A673 (cell line): ENCODE measurements around the gene P4HTM. TPM values are rescaled to one million over a fixed set of nuclear protein-coding genes. Genes with fewer than 3 reads are reported as not detected.

Source experiments
- BruUV-seq: library from RNA; stranded (reverse); fragments of 400-500 nt; replicated peaks from 2 replicates; lab custom pipeline; 2021; lab: Mats Ljungman, UMichigan
- CTCF ChIA-PET: fragments of 300-600 bp; sonication (Branson Sonifier 250); formaldehyde crosslinking; loops from one replicate; lab custom pipeline; 2022; ENCODE audit warnings: antibody characterized with exemption; lab: Charles Lee
- POLR2A ChIA-PET: fragments of 300-600 bp; sonication (Branson Sonifier 250); formaldehyde crosslinking; loops from one replicate; lab custom pipeline; 2022; ENCODE audit warnings: antibody characterized with exemption; ENCODE audit not compliant: low non-redundant PET; lab: Charles Lee
- DNase-seq: peaks from one replicate; pipeline ENCODE4 v3.0.0-alpha.2; 2015; ENCODE audit warnings: low spot score
- H3K27ac ChIP-seq: fragments of 200-600 bp; sonication (generic); 2 replicates; pipeline ENCODE4 v1.5.1; 2016; ENCODE audit warnings: mixed run types, low read depth, mild to moderate bottlenecking, mixed read lengths, antibody characterized with exemption, low read length; ENCODE audit not compliant: poor library complexity, severe bottlenecking
- H3K27me3 ChIP-seq: fragments of 200-600 bp; sonication (generic); replicated peaks from 2 replicates; pipeline ENCODE4 v1.6.1; 2017; ENCODE audit warnings: mixed run types, low read depth, mild to moderate bottlenecking, mixed read lengths, antibody characterized with exemption, low read length; ENCODE audit not compliant: insufficient read depth, poor library complexity
- H3K36me3 ChIP-seq: fragments of 200-600 bp; sonication (generic); 2 replicates; pipeline ENCODE4 v1.6.1; 2016; ENCODE audit warnings: mixed run types, mild to moderate bottlenecking, mixed read lengths, antibody characterized with exemption, low read length; ENCODE audit not compliant: insufficient read depth, poor library complexity, severe bottlenecking
- H3K4me1 ChIP-seq: fragments of 200-600 bp; sonication (generic); 2 replicates; pipeline ENCODE4 v1.6.1; 2017; ENCODE audit warnings: mixed run types, mild to moderate bottlenecking, mixed read lengths, antibody characterized with exemption, low read length; ENCODE audit not compliant: insufficient read depth, poor library complexity, severe bottlenecking
- H3K4me3 ChIP-seq: fragments of 200-600 bp; sonication (generic); 2 replicates; pipeline ENCODE4 v1.5.1; 2016; ENCODE audit warnings: low read depth, mixed run types, mild to moderate bottlenecking, mixed read lengths, low read length; ENCODE audit not compliant: poor library complexity, severe bottlenecking
- H3K9me3 ChIP-seq: fragments of 200-600 bp; sonication (generic); 2 replicates; pipeline ENCODE4 v1.6.1; 2016; ENCODE audit warnings: mixed run types, low read depth, mild to moderate bottlenecking, mixed read lengths, antibody characterized with exemption, low read length; ENCODE audit not compliant: poor library complexity, severe bottlenecking
- EZH2 ChIP-seq: fragments of 200-600 bp; sonication (generic); IDR thresholded peaks from 2 replicates; pipeline ENCODE4 v1.6.1; 2017; ENCODE audit warnings: borderline replicate concordance, low read depth, mild to moderate bottlenecking, mixed read lengths, antibody characterized with exemption, low read length; ENCODE audit not compliant: poor library complexity, severe bottlenecking
- intact Hi-C: fragments of 100-400 bp; cut with micrococcal nuclease; formaldehyde crosslinking; loops from one replicate; pipeline ENCODE4 v1.10.0; 2022; ENCODE audit not compliant: unreplicated experiment
- total RNA-seq: library from RNA; stranded (reverse); gene quantifications from 2 replicates; pipeline ENCODE4 v1.2.3, GENCODE V29; 2021
- TF ChIP-seq, protein P1 (sequence below): fragments of 300-800, 200-600 bp; sonication (generic); conservative IDR thresholded peaks from 2 replicates; pipeline ENCODE4 v1.5.1; 2017; ENCODE audit warnings: low read depth, mild to moderate bottlenecking, antibody characterized with exemption, low read length, moderate library complexity, mixed read lengths

Gene P4HTM
- total RNA-seq, 1 experiment from 2014 or later = 14.9 TPM

DNA sequence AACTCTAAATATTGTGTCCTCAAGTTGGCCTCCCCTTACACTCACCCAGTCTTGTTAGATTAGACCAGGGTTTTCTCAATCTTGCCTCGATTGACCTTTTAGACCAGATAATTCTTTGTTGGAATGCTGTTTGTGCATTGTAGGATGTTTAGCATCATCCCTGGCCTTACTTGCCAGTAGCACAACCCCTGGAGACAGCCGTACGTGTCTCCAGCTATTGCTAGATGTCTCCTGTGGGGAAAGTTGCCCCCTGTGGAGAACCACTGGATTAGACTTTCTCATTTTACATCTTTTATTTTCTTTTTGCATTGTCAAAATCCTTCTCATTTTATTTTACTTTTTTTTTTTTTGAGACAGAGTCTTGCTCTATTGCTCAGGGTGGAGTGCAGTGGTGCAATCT is 19.4 kb downstream of the P4HTM start:
- H3K4me1 ChIP-seq = no peaks in the 10 kb centered on the region
- no peak overlapping the region for H3K27ac ChIP-seq
- H3K9me3 ChIP-seq = no peaks in the 10 kb centered on the region
- no peak for DNase-seq
- H3K36me3 ChIP-seq = peaks cover 3% of the 10 kb centered on the region
- H3K4me3 ChIP-seq = no peak overlapping the region
- no TSS peak for BruUV-seq
- ChIA-PET CTCF (no interaction called here), POLR2A (interaction anchor here (0.7 kb wide), 1 partner anchor 1179 kb away, joined by 5 read pairs; no protein-coding TSS in a partner anchor)
- H3K27me3 ChIP-seq = no peaks in the 10 kb centered on the region
- intact Hi-C loops = no loop called here
- TF ChIP-seq, protein P1, sequence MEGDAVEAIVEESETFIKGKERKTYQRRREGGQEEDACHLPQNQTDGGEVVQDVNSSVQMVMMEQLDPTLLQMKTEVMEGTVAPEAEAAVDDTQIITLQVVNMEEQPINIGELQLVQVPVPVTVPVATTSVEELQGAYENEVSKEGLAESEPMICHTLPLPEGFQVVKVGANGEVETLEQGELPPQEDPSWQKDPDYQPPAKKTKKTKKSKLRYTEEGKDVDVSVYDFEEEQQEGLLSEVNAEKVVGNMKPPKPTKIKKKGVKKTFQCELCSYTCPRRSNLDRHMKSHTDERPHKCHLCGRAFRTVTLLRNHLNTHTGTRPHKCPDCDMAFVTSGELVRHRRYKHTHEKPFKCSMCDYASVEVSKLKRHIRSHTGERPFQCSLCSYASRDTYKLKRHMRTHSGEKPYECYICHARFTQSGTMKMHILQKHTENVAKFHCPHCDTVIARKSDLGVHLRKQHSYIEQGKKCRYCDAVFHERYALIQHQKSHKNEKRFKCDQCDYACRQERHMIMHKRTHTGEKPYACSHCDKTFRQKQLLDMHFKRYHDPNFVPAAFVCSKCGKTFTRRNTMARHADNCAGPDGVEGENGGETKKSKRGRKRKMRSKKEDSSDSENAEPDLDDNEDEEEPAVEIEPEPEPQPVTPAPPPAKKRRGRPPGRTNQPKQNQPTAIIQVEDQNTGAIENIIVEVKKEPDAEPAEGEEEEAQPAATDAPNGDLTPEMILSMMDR = no peak
- TF ChIP-seq EZH2 = no peak

- H3K27me3 ChIP-seq = no peaks in the 10 kb centered on the region
- H3K36me3 ChIP-seq = peaks cover 16% of the 10 kb centered on the region
- H3K27ac ChIP-seq = no peak overlapping the region
- no peaks in the 10 kb centered on the region for H3K4me1 ChIP-seq
- no peak for TF ChIP-seq EZH2
- CTCF ChIA-PET = no interaction called here
- intact Hi-C loops = no loop called here
- no peaks in the 10 kb centered on the region for H3K9me3 ChIP-seq
- no peak for DNase-seq
- POLR2A ChIA-PET = no interaction called here
- no TSS peak for BruUV-seq
- H3K4me3 ChIP-seq = no peak overlapping the region
Observed at GRCh38 chr3:49012441-49013017, 22.5 kb downstream of the P4HTM start.

GRCh38 chr3:49013113-49013737 is 23.2 kb downstream of the P4HTM start:
- no peak for DNase-seq
- no peak overlapping the region for H3K27ac ChIP-seq
- H3K4me3 ChIP-seq = no peak overlapping the region
- peaks cover 16% of the 10 kb centered on the region for H3K36me3 ChIP-seq
- intact Hi-C loops = no loop called here
- ChIA-PET POLR2A (no interaction called here), CTCF (no interaction called here)
- no peaks in the 10 kb centered on the region for H3K9me3 ChIP-seq
- no peak for TF ChIP-seq EZH2
- TF ChIP-seq, protein P1 = no peak
- H3K27me3 ChIP-seq = no peaks in the 10 kb centered on the region
- H3K4me1 ChIP-seq = no peaks in the 10 kb centered on the region
- BruUV-seq = no TSS peak
